ENCODE results near the gene SLC16A10.

- TF ChIP-seq, protein P1, sequence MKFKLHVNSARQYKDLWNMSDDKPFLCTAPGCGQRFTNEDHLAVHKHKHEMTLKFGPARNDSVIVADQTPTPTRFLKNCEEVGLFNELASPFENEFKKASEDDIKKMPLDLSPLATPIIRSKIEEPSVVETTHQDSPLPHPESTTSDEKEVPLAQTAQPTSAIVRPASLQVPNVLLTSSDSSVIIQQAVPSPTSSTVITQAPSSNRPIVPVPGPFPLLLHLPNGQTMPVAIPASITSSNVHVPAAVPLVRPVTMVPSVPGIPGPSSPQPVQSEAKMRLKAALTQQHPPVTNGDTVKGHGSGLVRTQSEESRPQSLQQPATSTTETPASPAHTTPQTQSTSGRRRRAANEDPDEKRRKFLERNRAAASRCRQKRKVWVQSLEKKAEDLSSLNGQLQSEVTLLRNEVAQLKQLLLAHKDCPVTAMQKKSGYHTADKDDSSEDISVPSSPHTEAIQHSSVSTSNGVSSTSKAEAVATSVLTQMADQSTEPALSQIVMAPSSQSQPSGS (IDR thresholded peaks at IDR 0.05; ENCODE audit: low read length) = no peak
- no peak for TF ChIP-seq SIRT6 (IDR thresholded peaks at IDR 0.05; ENCODE audit: low read length)
- no peak for TF ChIP-seq EP300 (IDR thresholded peaks at IDR 0.05; ENCODE audit: borderline replicate concordance in 1 of 2, low read depth in 2 of 2, low read length in 2 of 2)
- TF ChIP-seq GABPA (IDR thresholded peaks at IDR 0.05; ENCODE audit: borderline replicate concordance, insufficient read depth, low read length) = no peak
- TF ChIP-seq KDM1A (IDR thresholded peaks at IDR 0.05; ENCODE audit: borderline replicate concordance, low read length) = no peak
- TF ChIP-seq SIN3A (conservative IDR thresholded peaks at IDR 0.05 in 1 of 2, IDR thresholded peaks at IDR 0.05 in 1 of 2; ENCODE audit: low read depth in 1 of 2, low read length in 2 of 2) = no peak
- no peak for TF ChIP-seq ATF3 (IDR thresholded peaks at IDR 0.05; ENCODE audit: insufficient read depth, low read depth, low read length)
- no peak for TF ChIP-seq POLR2A (IDR thresholded peaks at IDR 0.05; ENCODE audit: control extremely low read depth in 1 of 2, low read depth in 2 of 2, low read length in 2 of 2)
- TF ChIP-seq MAX (IDR thresholded peaks at IDR 0.05) = no peak
- no peak for TF ChIP-seq RFX5 (IDR thresholded peaks at IDR 0.05; ENCODE audit: borderline replicate concordance, low read depth, low read length)
Measured at GRCh38 chr6:111199935-111200334, 112.6 kb downstream of the SLC16A10 start.
